G401 (cell line): ENCODE data around the gene KCTD15. TPM values are rescaled to one million over a fixed set of nuclear protein-coding genes. Genes with fewer than 3 reads are reported as not detected.
A peak's percentile ranks its signal among the peaks of the same experiment; 100 is the strongest.

Experiments
- DNase-seq: peaks from one replicate; pipeline ENCODE4 v3.0.0-alpha.2; 2015; ENCODE audit warnings: low spot score
- in situ Hi-C: cut with HindIII; loops from 2 replicates; pipeline ENCODE4 v1.10.0; 2016; ENCODE audit warnings: low sequenced_read_pairs, mixed read lengths
- total RNA-seq: library from RNA; depleted of rRNA; stranded (reverse); fragments of >200 nt; shearing (Covaris generic); gene quantifications from 2 replicates; pipeline ENCODE4 v1.2.3, GENCODE V29; 2014; rRNA removed

The KCTD15 gene, protein sequence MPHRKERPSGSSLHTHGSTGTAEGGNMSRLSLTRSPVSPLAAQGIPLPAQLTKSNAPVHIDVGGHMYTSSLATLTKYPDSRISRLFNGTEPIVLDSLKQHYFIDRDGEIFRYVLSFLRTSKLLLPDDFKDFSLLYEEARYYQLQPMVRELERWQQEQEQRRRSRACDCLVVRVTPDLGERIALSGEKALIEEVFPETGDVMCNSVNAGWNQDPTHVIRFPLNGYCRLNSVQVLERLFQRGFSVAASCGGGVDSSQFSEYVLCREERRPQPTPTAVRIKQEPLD
- total RNA-seq: 61.4 and 98.4 TPM in 2 replicates

GRCh38 chr19:33796164-33796875 is at the start of gene KCTD15:
KCTD15 (plus strand) TSS chr19:33796870; CDS start chr19:33800455, 3,585 bp downstream.
- in situ Hi-C loops: no loop called here
- DNase-seq: peak; percentile 33

DNA sequence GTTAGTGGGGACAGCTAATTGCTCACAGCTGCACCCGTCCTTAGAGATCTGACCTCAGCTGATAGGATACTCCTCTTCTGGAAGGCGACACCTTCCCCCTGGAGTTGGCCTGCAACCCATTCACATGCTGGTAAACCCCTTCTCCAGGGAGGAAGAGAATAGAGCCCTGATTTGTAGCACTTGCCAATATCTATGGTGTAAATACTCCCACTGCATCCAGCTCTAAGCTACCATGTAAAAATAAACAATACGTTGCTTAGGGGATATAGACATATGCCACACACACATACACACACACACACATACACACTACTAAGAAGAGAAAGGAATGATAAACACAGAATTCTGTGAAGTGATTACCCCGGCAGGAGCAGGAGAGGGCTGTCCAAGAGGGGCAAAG is 49.4 kb upstream of the KCTD15 start:
- DNase-seq: no peak
- in situ Hi-C loops: no loop called here

DNA sequence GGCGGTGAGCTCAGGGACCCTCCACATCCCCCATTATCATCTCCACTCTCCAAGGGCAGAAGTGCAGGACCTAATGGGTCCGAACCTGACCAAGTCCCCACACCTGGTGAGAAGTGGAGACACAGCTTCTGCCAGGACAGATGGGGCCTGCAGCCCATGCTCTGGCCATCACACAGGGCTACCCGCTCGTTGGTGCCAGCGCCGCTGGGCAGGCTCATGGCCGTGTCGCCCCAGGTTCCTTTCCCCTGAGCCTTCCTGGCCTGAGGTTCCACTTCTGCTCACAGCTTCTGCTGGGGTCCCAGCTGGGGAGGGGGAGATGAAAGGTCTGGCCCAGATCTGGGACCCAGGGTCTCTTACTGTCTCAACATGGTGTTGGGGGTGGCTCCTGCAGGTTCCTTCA is 48.4 kb upstream of the KCTD15 start:
- no peak for DNase-seq
- in situ Hi-C loops: no loop called here

DNA sequence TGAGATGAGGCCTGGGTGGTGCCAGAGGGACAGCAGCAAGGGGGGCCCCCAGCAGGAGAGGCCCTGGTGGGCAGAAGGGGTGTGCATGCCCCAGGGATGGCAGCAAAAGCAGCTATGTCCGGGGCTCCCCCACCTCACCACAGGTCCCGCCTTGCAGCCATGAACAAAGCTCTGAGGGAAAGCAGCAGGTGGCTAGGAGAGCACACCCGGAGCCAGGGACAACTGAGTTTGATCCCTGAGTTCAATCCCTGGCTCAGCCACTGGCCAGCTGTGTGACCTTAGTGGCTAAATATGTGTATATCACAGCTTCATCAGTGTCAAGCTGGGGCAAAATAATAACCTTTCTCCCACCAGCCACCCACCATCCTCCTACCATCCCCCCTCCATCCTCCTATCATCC is 47.7 kb upstream of the KCTD15 start:
- no peak for DNase-seq
- in situ Hi-C loops: no loop called here

GRCh38 chr19:33749619-33750175 is 47.0 kb upstream of the KCTD15 start:
- in situ Hi-C loops: no loop called here
- DNase-seq: no peak

DNA sequence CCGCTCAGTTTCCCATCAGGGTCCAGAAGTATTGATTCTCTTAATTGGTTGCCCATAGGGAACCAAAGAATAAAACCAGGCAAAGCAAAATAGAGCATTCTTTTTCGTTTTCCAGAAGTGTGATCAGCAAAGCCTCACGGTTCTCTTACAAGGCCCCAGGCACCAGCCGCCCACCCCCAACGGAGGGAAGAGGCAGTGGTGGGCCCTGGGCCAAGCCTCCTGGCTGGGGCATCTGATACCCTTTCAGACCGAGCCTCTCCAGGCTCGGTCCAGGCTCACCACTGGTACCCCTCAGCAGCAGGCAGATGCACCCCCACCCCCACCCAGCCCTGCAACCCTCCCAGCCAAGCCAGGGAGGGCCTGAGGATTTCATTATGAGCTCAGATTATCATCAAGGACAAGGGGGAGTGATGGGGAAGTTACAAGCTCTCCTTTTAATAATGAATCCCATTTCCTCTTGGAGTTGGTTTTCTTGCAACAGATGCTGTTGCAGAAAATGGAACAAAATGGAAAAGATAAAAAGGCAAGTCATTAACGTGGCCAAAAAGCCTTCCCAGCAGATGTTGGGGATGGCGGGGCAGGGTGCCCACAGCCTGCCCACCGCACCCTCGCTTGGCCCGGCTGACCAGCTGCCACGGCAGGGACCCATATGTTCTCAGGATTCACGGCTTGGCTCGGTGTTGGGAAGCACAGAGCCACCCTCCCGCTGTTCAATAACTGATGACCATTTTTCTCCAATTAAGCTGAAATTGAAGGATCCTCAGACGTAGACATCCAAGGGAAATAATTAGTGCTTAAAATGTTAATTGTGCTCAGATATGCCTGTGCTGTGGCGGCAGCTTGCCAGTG is 45.9 kb upstream of the KCTD15 start:
- in situ Hi-C loops: no loop called here
- DNase-seq: peak; percentile 34

DNA sequence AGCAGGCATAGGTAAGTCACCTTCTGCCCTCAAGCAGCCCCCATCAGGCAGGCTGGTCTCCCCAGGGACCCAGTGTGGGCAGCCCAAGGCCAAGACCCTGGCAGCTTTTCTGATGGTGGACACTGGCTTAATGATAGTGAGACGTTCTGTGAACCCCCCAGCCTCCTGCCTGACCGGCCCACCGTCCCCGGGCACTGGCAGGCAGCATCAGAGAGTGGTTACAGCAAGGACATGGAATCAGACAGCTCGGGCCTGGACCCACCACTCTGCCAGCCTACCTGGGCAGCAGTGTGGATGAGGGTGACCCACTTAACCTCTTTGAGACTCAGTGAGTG is 45.3 kb upstream of the KCTD15 start:
- DNase-seq: no peak

DNA sequence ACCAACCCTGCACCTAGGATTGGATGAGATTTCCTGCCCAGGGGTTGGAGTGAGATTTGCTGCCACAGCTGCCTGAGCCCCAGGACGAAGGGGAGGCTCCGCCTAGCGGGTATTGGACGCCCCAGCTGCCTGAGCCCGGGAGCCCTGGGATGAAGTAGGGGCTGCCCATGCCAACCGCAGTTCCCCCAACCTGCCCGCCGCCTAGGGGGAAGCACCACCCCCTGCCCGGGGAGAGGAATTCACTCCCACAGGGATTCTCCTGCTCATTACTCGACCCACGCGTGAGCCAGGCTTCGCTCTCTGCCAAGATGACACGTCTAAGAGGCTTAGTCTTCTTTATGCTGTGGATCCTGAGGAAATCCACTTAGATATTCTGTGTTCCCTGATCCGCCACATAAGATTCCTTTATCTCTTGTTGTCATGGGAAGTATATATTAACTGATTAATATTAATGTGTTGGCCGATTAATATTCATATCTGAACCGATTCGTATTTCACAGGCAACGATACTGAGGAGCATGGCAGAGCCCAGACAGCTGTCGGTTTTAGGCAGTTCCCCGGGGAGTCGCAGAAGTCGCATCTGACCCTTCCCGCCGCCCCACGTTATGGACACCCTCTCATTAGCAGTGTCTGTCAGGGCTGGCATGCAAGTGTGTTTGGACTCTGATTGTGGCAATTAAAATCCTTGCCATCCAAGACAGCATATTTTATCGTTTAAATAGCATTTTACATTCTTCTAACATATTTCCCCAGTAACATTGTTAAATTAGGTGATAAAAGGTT is 44.5 kb upstream of the KCTD15 start:
- no peak for DNase-seq
- in situ Hi-C loops: no loop called here

More for the DNA sequence above, 45.3 kb upstream of the KCTD15 start:
- in situ Hi-C loops: no loop called here

DNA sequence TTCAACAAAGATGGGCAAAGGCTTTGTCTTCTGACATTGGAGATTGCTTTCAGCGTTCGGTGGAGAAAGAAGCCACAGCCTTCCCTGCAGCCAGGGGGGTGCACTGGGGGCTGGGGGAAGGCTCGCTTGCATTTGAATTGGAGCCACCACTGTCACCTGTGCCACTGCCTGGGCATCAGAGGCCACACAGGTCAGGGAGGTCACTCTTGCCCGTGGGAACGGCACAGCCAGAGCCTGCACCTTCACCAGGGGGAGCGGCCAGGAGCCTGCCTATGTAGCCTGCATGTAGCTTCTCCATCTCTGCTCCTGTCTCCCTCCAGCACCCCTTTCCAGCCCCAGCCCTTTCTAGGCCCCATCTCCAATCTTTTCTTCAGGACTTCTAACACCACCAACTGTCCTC is 43.7 kb upstream of the KCTD15 start:
- in situ Hi-C loops: no loop called here
- no peak for DNase-seq

DNA sequence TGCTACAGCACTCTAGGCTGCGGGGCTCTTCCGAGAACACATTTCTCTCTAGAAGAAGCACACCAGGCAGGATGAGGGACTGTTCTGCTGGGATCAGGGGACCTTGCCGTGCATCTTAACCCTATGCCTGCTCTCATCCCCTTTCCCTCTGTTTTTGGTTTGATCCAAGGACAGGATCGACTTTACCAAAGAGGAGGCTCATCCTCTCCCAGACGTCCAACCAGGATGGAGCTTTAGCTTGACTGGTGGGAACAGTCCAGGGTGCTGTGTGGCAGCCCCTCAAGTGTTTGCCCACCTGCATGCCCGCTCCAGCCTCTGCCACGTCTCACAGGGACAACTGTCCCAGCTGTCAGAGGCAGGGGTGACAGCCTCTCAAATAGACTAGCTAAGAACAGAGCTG is 42.3 kb upstream of the KCTD15 start:
- in situ Hi-C loops: no loop called here
- DNase-seq: no peak

DNA sequence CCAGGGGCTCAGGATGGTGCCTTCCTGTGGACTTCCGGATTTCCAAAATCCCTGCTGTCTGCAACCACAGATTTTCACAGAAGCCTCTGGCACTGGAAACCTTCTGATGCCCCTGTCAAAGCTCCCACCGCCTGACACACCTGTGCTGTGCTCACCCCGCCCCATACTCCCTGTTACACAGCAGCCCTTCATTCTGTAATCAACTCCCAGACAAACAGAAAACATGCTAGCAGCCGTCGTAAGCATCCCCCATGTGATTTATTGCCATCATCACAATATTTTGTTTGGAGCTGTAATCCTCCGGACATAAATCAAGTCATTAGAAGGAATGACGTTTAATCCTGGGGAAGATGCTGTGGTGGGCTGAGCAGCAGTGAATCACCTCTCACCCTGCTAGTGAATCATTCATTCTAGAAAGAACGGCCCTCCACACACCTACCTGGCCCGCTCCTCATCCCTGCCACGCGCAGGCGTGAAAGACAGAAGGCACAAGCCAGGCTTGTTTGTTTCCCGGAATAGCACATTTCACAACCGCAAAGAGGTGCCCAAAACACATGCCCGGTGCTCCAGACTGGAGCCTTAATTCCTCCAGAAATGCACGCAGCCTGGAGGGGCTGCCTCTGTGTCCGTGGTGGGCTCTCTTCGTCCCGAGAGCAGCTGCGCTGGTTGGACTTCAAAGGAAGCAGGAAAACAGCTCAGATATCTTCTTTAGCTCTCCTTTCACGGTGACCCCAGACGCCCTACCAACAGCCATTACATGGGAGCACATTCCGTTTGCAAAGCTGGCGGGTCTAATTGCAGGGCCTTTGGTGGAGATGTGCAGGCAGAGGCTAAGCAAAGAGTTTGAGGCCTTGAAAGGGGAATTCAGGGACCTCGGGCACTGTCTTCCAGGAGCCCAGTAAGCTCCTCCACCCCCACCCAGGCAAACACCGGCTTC is 41.3 kb upstream of the KCTD15 start:
- DNase-seq: peak; percentile 62
- in situ Hi-C loops: no loop called here

- in situ Hi-C loops: no loop called here
- peak; percentile 74 for DNase-seq
These were observed 40.5 kb upstream of the KCTD15 start for GRCh38 chr19:33756177-33756576.

DNA sequence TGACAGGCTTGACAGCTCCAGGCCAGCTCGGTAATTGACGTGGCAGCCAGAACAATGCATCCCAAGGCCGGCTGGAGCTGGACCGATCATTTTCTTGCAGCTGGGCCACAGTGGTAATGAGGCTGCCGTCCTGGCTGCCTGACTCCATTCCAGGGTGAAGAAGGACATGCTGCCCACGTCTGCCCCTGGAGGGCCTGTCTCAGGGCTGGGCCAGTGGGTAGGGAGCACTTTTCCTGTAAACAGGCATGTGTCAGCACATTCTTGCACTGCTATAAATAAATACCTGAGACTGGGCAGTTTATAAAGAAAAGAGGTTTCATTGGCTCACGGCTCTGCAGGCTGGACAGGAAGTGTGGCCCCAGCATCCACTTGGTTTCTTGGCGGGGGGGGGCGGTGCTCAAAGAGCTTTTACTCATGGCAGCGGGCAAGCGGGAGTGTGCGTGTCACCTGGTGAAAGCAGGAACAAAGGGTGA is 38.1 kb upstream of the KCTD15 start:
- in situ Hi-C loops: no loop called here
- peak; percentile 68 for DNase-seq

GRCh38 chr19:33759356-33759755 is 37.3 kb upstream of the KCTD15 start:
- no peak for DNase-seq
- in situ Hi-C loops: no loop called here

GRCh38 chr19:33763633-33764371 is 32.9 kb upstream of the KCTD15 start:
- DNase-seq: peak; percentile 91
- in situ Hi-C loops: loop anchor here (10.0 kb wide), 1 partner anchor 349 kb away; no protein-coding TSS in a partner anchor

DNA sequence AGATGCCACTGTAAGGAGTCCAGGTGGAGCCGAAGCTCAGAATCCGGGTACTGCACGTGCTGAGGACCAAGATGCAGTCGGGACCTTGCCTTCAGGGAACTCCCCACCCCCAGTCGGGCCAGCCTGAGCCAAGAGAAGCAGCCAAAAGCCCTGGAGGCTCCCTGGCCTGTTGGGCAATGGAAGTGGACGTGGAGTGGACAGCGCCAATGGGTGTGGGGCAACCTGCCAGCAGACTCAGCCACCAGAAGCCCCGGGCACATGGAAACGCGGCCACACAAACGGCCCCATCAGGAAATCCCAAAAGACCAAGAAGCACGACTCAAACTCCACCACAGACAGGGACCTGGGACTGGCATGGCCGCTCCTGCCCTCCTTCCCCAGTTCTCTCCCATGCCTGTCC is 30.0 kb upstream of the KCTD15 start:
- DNase-seq: no peak
- in situ Hi-C loops: loop anchor here (10.0 kb wide), 1 partner anchor 352 kb away; no protein-coding TSS in a partner anchor

GRCh38 chr19:33767898-33768413 is 28.7 kb upstream of the KCTD15 start:
- in situ Hi-C loops: loop anchor here (10.0 kb wide), 1 partner anchor 353 kb away; no protein-coding TSS in a partner anchor

More at GRCh38 chr19:33767898-33768413, 28.7 kb upstream of the KCTD15 start:
- DNase-seq: no peak
